Breast epithelium (tissue), 4 donors: ENCODE data around the gene SARNP. TPM values are rescaled to one million over a fixed set of nuclear protein-coding genes. Genes with fewer than 3 reads are reported as not detected.

ENCODE experiments used
- DNase-seq, 2 donors: peaks; one replicate each; pipeline ENCODE4 v3.0.0-alpha.2; 2019; ENCODE audit warnings: low spot score in 2 of 2
- H3K27ac ChIP-seq, 2 donors: fragments of 200-600 bp; sonication (generic) in 1 of 2; one replicate each; pipeline ENCODE4 v1.5.1; 2016 to 2019; ENCODE audit warnings: mild to moderate bottlenecking in 1 of 2
- H3K27me3 ChIP-seq, 2 donors: fragments of 200-600 bp; sonication (generic) in 1 of 2; one replicate each; pipeline versions ENCODE4 v1.5.1 to v1.6.0; 2017 to 2019; ENCODE audit warnings: control low read depth in 1 of 2, mild to moderate bottlenecking in 1 of 2
- H3K36me3 ChIP-seq: fragments of 200-600 bp; one replicate; pipeline ENCODE4 v1.5.1; 2019
- H3K4me1 ChIP-seq, 2 donors: fragments of 200-600 bp; sonication (generic); one replicate each; pipeline ENCODE4 v1.5.1; 2016 to 2019; ENCODE audit warnings: control low read depth in 1 of 2
- H3K4me3 ChIP-seq, 3 donors: fragments of 200-600 bp; sonication (generic); 1 replicate in 2 of 3; 2 replicates in 1 of 3; pipeline ENCODE4 v1.5.1; 2016 to 2019; ENCODE audit warnings: mild to moderate bottlenecking in 3 of 3, moderate library complexity in 2 of 3
- H3K9me3 ChIP-seq, 2 donors: fragments of 200-600 bp; sonication (generic) in 1 of 2; one replicate each; pipeline ENCODE4 v1.5.1; 2016 to 2019; ENCODE audit warnings: control low read depth in 1 of 2
- CTCF ChIP-seq, 3 donors: fragments of 450-650 bp; IDR thresholded peaks; one replicate each; pipeline ENCODE4 v1.5.1; 2016 to 2017; ENCODE audit warnings: antibody characterized with exemption in 3 of 3, mild to moderate bottlenecking in 3 of 3, moderate library complexity in 3 of 3
- POLR2A ChIP-seq: fragments of 450-650 bp; IDR thresholded peaks from one replicate; pipeline ENCODE4 v1.6.1; 2016; ENCODE audit warnings: antibody characterized with exemption, mild to moderate bottlenecking, moderate library complexity
- POLR2AphosphoS5 ChIP-seq, 3 donors: sonication (generic); formaldehyde crosslinking; IDR thresholded peaks; one replicate each; pipeline ENCODE4 v1.6.1; 2017; ENCODE audit warnings: antibody characterized with exemption in 3 of 3
- intact Hi-C: fragments of 100-400 bp; cut with DNase I; formaldehyde crosslinking; loops from one replicate; pipeline ENCODE4 v1.15.1; 2023; ENCODE audit warnings: low total_unique reads
- total RNA-seq, 3 donors: library from RNA; depleted of rRNA; stranded (reverse); fragments of >200 nt; gene quantifications; one replicate each; pipeline ENCODE4 v1.1.0, GENCODE V29; 2016

The SARNP gene
- total RNA-seq, 3 donors from 2014 or later: 54.7 to 64.3 (median 55.3) TPM

- Histone ChIP-seq H3K4me3 (peak overlapping the region; percentile 13 to 52 (median 18)), H3K27ac (peak overlapping the region; percentile 92 to 98), H3K27me3 (no peaks in the 10 kb centered on the region), H3K4me1 (peaks cover 0 to 8% of the 10 kb centered on the region in 2 donors), H3K36me3 (no peaks in the 10 kb centered on the region), H3K9me3 (no peaks in the 10 kb centered on the region)
- peak in 1 of 2 donors; percentile 94 for DNase-seq
- TF ChIP-seq POLR2AphosphoS5 (IDR thresholded peaks at IDR 0.05): peak; percentile 86 to 98 (median 97)
- TF ChIP-seq POLR2A: no peak
- intact Hi-C loops: no loop called here
These were observed 30.2 kb upstream of the SARNP start for GRCh38 chr12:55847603-55848291.

DNA sequence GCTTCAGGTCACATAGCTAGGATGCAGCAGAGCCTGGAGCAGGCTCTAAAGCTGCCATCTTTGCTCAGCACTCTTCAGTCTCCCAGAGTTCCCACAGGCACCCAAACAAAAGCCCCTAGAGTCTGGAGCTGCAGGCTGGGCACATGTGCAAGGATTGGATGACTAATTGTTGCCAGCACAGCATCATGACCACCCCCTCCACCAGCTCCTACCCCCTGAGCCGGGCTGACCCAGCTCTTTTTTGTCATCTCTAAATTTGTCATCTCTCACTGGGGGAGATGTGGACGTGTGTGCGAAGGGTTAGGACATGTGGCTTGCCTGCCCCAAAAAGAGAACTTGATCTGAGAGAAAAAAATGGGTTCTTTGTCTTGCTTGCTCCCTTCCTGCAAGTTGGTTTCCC lies 29.5 kb upstream of the SARNP start:
- H3K27me3 ChIP-seq: no peaks in the 10 kb centered on the region
- intact Hi-C loops: no loop called here
- DNase-seq: no peak
- TF ChIP-seq POLR2A (no peak), POLR2AphosphoS5 (IDR thresholded peaks at IDR 0.05) (no peak), CTCF (IDR thresholded peaks at IDR 0.05) (no peak)
- H3K27ac ChIP-seq: peak overlapping the region; percentile 92 to 98
- peaks cover 0 to 8% of the 10 kb centered on the region in 2 donors for H3K4me1 ChIP-seq
- no peaks in the 10 kb centered on the region for H3K9me3 ChIP-seq
- H3K36me3 ChIP-seq: no peaks in the 10 kb centered on the region
- peak overlapping the region in 1 of 3 donors; percentile 52 for H3K4me3 ChIP-seq

DNA sequence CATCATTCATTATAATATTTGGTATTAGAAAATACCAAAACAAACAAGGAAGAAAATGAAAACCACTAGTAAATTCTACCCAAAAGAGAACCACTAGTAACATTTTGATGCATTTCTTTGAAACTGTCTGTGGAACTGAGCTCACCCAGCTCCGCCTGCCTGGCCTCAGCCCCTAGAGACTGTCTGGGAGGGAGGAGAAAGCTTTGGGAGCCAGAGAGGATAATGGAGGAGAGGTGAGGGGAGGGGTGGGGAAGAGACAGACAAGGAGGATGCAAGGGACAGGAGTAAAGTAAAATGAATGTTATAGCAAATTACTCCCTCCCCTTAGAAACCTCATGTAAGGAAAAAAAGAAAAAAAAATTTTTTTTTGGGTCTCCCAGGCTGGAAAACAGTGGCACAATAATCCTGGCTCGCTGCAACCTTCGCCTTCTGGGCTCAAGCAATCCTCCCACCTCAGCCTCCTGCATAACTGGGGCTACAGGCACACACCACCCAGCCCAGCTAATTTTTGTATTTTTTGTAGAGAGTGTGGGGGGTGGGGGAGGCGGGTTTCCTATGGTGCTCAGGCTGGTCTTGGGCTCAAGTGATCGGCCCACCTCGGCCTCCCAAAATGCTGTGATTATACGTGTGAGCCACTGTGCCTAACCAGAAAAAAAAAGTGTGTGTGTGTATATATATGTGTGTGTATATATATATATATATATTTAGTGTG lies 28.4 kb upstream of the SARNP start:
- peak overlapping the region; percentile 92 to 98 for H3K27ac ChIP-seq
- TF ChIP-seq POLR2AphosphoS5 (IDR thresholded peaks at IDR 0.05) (no peak), POLR2A (no peak), CTCF (IDR thresholded peaks at IDR 0.05) (no peak)
- H3K9me3 ChIP-seq: no peaks in the 10 kb centered on the region
- H3K36me3 ChIP-seq: no peaks in the 10 kb centered on the region
- intact Hi-C loops: no loop called here
- peaks cover 0 to 8% of the 10 kb centered on the region in 2 donors for H3K4me1 ChIP-seq
- DNase-seq: no peak
- no peak overlapping the region for H3K4me3 ChIP-seq
- H3K27me3 ChIP-seq: no peaks in the 10 kb centered on the region

- peaks cover 0 to 8% of the 10 kb centered on the region in 2 donors for H3K4me1 ChIP-seq
- no peaks in the 10 kb centered on the region for H3K27me3 ChIP-seq
- no peak for DNase-seq
- TF ChIP-seq CTCF (IDR thresholded peaks at IDR 0.05) (no peak), POLR2AphosphoS5 (IDR thresholded peaks at IDR 0.05) (no peak), POLR2A (no peak)
- H3K27ac ChIP-seq: peak overlapping the region; percentile 78 to 92
- intact Hi-C loops: no loop called here
- no peak overlapping the region for H3K4me3 ChIP-seq
- no peaks in the 10 kb centered on the region for H3K36me3 ChIP-seq
- no peaks in the 10 kb centered on the region for H3K9me3 ChIP-seq
These were observed 27.8 kb upstream of the SARNP start for GRCh38 chr12:55845361-55845760.

DNA sequence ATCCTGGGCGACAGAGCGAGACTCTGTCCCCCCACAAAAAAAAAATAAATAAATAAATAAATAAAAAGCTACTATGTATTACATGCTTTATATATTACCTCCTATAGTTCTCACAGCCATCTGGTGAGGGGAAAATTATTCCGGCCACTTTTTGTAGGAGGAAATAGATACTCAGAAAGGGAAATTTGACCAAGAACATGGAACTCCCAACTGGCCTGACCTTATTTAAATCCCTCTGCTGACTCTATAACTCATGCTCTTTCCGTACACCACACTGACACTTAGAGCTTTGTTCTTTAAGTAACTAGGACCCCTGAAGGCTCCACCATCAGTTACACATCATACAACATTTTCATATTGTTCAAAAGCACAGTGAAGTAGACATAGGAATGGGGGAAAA lies 27.4 kb upstream of the SARNP start:
- no peak for TF ChIP-seq POLR2A
- TF ChIP-seq CTCF (IDR thresholded peaks at IDR 0.05): no peak
- no peak for TF ChIP-seq POLR2AphosphoS5 (IDR thresholded peaks at IDR 0.05)
- no peak overlapping the region for H3K4me3 ChIP-seq
- H3K36me3 ChIP-seq: no peaks in the 10 kb centered on the region
- intact Hi-C loops: no loop called here
- H3K27me3 ChIP-seq: no peaks in the 10 kb centered on the region
- H3K27ac ChIP-seq: peak overlapping the region; percentile 78 to 92
- no peak for DNase-seq
- no peaks in the 10 kb centered on the region for H3K9me3 ChIP-seq
- peaks cover 0 to 8% of the 10 kb centered on the region in 2 donors for H3K4me1 ChIP-seq
